GM21528 (cell line): ENCODE measurements around the gene RNF13.
"Not testable (repeated sequence)": the region's sequence is repeated elsewhere in the genome, so short reads cannot be mapped to it uniquely, and the experiment has no call there.

Experiments used
- ATAC-seq: cut with Tn5 transposase; IDR thresholded peaks from one replicate; pipeline ENCODE4 v1.9.1; 2021; ENCODE audit warnings: mild to moderate bottlenecking, moderate library complexity; ENCODE audit not compliant: unreplicated experiment, low FRiP score

The RNF13 gene

DNA sequence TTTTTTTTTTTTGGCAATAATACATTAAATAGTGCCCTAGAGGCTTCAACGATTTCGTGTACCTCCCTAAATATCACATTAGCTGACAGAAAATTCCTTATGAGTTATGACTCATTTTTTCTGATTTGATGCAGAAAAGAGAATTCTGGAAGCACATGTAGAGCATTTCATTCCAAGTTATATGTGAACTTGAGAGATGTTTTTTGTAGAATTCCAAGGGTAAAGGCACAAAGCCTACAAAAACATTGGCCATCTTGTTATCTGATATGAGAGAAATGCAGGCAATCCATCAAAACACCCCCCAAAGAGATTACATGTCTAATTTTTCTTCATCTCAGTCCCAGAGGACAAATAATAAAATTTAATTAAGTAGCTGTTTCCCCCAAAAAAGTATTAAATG, 164.4 kb downstream of the RNF13 start:
- ATAC-seq: no peak

DNA sequence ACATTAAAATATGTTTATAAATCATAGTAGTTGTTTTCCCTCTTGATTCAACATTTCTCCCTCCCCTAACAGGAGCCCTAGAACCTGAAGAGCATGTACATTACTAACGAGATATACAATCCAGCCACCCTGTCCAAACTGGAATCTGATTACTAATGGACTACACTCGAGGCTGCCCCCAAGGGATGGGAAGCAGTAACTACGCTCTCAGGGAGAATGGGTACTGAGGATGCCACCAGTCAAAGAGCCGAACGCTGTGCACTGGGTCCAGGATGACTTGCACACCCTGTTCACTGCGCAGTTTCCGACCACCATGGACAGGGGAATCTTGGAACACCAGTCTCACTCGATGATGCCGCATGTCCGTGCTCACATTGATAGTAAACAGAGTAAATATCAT, 169.0 kb downstream of the RNF13 start:
- not testable (repeated sequence) for ATAC-seq

DNA sequence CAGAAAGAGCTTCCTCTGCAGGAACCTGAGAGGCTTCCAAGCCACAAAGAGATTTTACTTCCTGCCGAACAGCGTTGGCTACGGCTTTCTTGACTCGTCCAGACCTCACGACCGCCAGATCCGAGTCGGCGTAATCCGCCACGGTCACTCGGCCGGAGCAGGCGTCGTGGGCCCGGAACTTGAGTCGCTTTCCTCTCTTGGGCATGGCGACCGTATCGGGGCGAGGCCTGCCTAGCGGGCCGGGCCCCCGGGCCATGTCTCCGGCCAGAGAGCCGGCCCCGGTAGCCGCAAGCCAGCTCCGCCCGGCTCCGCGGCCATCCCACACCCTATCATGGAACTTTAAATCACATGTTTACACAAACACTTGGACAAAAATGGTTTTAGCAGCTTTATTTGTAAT, 170.0 kb downstream of the RNF13 start:
- not testable (repeated sequence) for ATAC-seq

DNA sequence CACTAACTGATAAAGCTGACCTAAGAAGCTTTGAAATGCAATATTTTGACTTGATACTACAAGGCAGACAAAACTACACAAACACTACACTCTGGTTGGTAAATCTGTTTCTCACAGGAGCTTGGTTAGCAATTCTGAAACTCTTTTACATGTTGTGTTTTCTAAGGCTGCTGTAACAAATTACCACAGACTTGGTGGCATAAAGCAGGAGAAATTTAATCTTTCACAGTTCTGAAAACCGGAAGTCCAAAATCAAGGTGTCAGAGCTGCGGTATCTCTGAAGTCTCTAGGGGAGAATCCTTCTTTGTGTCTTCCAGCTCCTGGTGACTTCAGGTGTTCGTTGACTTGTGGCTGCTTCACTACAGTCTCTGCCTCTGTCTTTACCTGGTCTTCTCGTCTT, 170.6 kb downstream of the RNF13 start:
- no peak for ATAC-seq

DNA sequence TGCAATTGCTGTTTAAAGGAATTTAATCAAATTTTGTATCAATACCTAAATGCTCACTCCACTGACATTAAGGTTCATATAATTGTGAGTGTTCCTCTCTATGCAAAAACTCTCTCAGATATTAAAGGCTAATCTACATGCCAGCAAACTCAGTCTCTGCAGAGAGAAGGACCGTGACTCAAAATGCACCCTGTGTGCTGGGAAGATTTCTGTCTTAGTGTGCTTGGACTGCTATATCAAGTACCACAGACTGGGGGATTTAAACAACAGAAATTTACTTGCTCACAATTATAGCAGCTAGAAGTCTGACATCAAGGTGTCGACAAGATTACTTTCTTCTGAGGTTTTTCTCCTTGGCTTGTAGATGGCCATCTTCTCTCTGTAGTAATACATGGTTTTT, 176.3 kb downstream of the RNF13 start:
- no peak for ATAC-seq

DNA sequence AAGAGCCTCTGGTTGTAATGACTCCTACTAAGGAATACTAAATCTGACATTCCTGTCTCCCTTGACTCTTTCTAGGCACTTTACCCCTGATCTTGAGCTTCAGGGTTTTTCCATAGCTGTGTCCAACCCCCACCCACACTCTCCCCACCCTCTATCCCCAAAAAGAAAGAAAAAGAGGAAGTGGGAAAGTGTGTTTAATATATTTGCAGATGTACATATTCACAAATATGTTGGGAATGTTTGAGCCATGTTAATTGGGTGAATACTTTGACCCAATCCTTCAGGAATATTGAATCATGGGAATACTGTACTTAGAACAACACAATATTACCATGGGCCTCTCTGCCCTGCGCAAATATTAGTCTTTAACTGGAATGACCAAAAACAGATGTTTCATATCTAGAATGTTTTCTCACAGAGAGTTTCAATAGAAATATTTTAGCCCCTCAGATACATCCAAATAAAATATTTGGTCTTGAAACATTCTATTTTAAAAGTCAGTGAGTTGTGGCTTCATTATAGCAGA, 177.5 kb downstream of the RNF13 start:
- no peak for ATAC-seq

DNA sequence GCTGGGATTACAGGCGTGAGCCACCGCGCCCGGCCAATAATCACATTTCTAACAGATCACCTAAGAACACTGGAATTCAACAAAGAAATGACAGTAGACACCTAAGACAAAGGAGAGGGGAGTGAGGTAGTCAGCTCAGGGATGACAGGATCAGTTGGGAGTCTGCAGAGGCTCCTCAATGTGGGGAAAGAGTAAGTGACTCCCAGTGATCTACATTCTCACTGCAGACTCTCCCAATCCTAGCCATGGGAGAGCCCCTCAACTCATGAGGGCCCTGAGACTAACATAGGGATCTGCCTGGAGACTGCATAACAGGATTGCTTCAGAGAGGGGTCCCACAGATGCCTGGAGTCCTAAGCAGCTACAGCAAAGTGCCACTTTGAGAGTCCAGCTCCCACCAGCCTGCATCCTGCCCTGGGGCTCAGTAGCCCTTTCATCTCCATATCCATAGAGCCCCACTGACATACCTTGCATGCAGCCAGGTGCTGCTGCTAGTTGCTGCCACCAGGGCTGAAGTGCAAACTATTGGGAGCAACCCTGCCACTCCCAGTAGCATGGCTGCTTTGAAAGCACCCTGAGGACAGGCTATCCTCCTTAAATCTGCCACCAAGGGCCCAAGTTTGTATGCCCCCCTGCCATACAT, 179.5 kb downstream of the RNF13 start:
- ATAC-seq: no peak

DNA sequence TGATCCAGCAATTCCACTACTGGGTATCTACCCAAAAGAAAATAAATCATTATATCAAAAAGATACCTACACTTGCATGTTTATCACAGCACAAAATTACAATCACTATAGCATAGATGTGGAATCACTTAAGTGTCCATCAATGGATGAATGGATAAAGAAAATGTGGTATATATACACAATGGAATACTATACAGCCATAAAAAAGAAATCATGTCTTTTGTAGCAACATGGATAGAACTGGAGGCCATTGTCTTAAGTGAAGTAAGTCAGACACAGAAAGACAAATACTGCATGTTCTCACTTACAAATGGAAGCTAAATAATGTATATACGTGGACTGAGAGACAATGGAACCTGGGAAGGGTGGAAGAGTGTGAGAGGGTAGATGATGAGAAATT, 185.9 kb downstream of the RNF13 start:
- no peak for ATAC-seq

DNA sequence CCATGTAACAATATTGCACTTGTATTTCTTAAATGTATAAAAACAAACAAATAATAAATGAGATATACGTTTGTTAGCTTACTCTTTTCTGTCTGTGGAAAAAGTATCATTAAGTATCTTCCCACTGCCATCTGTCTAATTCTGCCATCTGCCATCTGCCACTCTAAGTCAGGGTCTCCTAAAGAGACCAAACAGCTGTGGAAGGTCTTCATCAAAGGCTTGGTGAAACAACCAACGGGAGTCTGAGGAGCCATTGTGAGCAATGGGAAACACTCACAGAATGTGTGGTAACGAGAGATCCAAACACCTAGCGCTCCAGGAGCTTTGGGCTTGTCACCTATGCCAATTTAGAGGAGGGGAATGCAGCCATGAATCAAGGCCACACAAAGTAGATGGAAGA, 186.4 kb downstream of the RNF13 start:
- no peak for ATAC-seq

DNA sequence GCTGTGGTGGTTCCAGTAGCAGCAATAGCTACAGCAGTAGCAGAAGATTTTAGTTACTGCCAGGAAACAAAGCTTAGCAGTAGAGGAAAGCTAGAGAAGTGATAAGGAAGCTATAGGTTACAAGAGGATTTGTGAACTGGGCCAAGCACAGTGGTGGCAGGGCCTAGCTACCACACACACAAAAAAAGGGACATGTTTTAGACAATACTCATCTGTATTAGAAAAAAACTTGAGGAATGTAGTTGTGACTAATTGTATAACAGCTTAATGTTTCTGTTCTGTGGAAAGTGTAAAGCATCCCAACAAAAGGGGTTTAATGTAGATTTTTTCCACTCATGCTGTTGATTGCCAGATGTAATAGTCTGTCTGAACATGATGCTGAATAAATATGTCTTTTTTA, 187.6 kb downstream of the RNF13 start:
- no peak for ATAC-seq

DNA sequence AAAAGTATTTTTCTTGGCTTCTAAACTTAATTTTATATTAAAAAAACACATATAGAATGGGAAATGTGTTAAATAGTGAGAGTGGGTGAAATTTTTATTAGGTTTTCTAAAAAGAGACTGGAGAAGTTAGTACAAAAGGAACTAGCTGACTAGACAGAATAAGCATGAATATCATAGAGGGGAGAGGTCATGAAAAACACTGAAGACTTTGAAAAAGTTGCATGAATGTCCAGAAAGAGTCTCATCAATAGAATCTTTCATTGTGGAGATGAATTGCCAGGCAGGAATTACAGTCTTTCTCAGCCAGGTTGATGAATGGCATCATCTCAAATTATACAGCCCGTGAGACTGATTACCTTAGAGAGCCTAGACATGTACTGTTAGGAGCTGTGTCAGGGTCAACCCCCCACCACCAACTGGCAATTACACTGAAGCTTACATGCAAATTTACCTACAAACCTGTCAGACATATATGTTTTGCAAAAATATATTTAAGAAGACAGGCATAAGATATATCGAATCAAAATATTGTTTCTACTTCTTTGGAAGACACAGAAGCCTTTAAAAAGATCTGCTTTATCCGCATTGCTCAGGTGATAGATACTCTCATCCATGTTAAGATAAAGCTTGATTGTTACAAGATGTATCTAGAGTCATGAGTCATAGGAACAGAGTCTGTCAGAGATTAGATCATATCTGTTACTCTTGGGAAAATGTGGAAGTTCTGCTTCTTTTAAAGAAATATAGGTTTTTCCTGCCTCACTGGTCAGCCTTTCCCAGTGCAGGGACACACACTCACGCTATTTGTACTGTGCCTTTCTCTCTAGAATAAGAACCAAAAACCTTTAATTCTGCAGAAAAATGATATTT, 192.5 kb downstream of the RNF13 start:
- ATAC-seq: no peak

DNA sequence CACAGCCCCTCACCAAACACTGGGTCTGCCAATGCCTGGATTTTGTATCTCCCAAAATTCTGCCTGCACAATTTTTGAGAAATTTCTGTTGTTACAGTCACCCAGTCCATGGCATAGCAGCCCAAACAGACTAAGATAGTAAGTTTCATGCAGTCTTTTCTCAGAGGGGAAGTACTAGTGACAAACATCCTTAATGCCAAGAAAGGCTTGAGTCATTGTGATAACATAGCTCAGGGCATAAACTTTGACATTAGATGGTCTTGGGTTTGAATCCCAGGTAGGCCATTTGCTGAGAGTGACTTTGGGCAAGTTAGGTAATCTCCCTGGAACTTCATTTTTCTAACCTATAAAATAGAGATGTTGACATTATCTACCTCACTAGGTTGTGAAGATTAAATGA, 193.8 kb downstream of the RNF13 start:
- no peak for ATAC-seq
